HCT116 (cell line): ENCODE measurements around the gene MAFG. TPM values are rescaled to one million over a fixed set of nuclear protein-coding genes. Genes with fewer than 3 reads are reported as not detected.

ENCODE experiments used
- ATAC-seq: fragments of 200-7000 bp; cut with Tn5 transposase; 2 replicates; pipeline ENCODE4 v1.9.1; 2020; ENCODE audit warnings: mild to moderate bottlenecking, moderate library complexity
- BruUV-seq: library from RNA; stranded (reverse); fragments of 400-500 nt; replicated peaks from 2 replicates; lab custom pipeline; 2021; lab: Mats Ljungman, UMichigan
- CTCF ChIA-PET: fragments of 300-600 bp; sonication (Branson Sonifier 250); formaldehyde crosslinking; loops from one replicate; lab custom pipeline; 2021; ENCODE audit warnings: antibody characterized with exemption; lab: Charles Lee
- POLR2A ChIA-PET: fragments of 300-600, 350-600 bp; sonication (Branson Sonifier 250); formaldehyde crosslinking; loops from one replicate; lab custom pipeline; 2021; ENCODE audit warnings: antibody characterized with exemption; lab: Charles Lee
- RAD21 ChIA-PET, 2 experiments: fragments of 300-600 bp; sonication (Branson Sonifier 250); formaldehyde crosslinking; loops; one replicate each; lab custom pipeline; 2023; ENCODE audit warnings: low total read pairs in 2 of 2; ENCODE audit not compliant: uncharacterized antibody in 2 of 2, unreplicated experiment in 2 of 2, low non-redundant PET in 1 of 2; lab: Charles Lee
- DNase-seq: peaks from one replicate; pipeline ENCODE4 v3.0.0-alpha.2; 2010; ENCODE audit warnings: low read depth, low spot score
- H2AFZ ChIP-seq: fragments of 200-600 bp; shearing (Covaris generic), sonication (generic); 2 replicates; pipeline ENCODE4 v1.6.1; 2017; ENCODE audit warnings: low read depth, mixed run types, mixed read lengths, antibody characterized with exemption, low read length; ENCODE audit not compliant: poor library complexity, severe bottlenecking
- H3K27ac ChIP-seq: 2 replicates; pipeline ENCODE4 v1.5.1; 2012; ENCODE audit warnings: low read depth, low read length
- H3K27me3 ChIP-seq: fragments of 200-600 bp; sonication (generic); 2 replicates; pipeline ENCODE4 v1.6.1; 2016; ENCODE audit warnings: mixed run types, low read length, mixed read lengths; ENCODE audit not compliant: insufficient read depth
- H3K36me3 ChIP-seq, 2 experiments: fragments of 200-500 bp in 1 of 2; fragments of 200-600 bp in 1 of 2; sonication (Bioruptor generic) in 1 of 2; sonication (generic) in 1 of 2; 2 replicates each; pipeline versions ENCODE4 v1.5.1 to v1.6.1; 2014 to 2016; ENCODE audit warnings: low read length in 2 of 2, inconsistent platforms in 1 of 2, mixed read lengths in 1 of 2, mixed run types in 1 of 2; ENCODE audit not compliant: insufficient read depth in 2 of 2, control insufficient read depth in 1 of 2
- H3K4me1 ChIP-seq, 2 experiments: fragments of 200-600 bp in 1 of 2; sonication (generic) in 1 of 2; 2 replicates each; pipeline versions ENCODE4 v1.5.1 to v1.6.1; 2012 to 2017; ENCODE audit warnings: low read length in 2 of 2, inconsistent platforms in 1 of 2, mild to moderate bottlenecking in 1 of 2, mixed read lengths in 1 of 2, mixed run types in 1 of 2, moderate library complexity in 1 of 2; ENCODE audit not compliant: insufficient read depth in 2 of 2, control insufficient read depth in 1 of 2
- H3K4me2 ChIP-seq: fragments of 200-600 bp; sonication (generic); 2 replicates; pipeline ENCODE4 v1.6.1; 2017; ENCODE audit warnings: mixed run types, low read length, mixed read lengths
- H3K4me3 ChIP-seq, 2 experiments: fragments of 200-600 bp in 1 of 2; sonication (generic) in 1 of 2; replicated peaks in 1 of 2; 2 replicates each; pipeline ENCODE4 v1.5.1; 2011 to 2016; ENCODE audit warnings: low read length in 2 of 2, control low read depth in 1 of 2, low read depth in 1 of 2, mild to moderate bottlenecking in 1 of 2, mixed read lengths in 1 of 2, mixed run types in 1 of 2
- H3K79me2 ChIP-seq: fragments of 200-600 bp; sonication (generic); 2 replicates; pipeline ENCODE4 v1.6.1; 2017; ENCODE audit warnings: mild to moderate bottlenecking, mixed run types, low read length, moderate library complexity, mixed read lengths; ENCODE audit not compliant: insufficient read depth
- H3K9ac ChIP-seq: fragments of 200-600 bp; sonication (generic); 2 replicates; pipeline ENCODE4 v1.6.1; 2016; ENCODE audit warnings: low read length, mixed read lengths
- H3K9me2 ChIP-seq: fragments of 200-600 bp; sonication (generic), shearing (Covaris generic); 2 replicates; pipeline ENCODE4 v1.6.1; 2017; ENCODE audit warnings: mixed run types, mild to moderate bottlenecking, moderate library complexity; ENCODE audit not compliant: insufficient read depth
- H3K9me3 ChIP-seq, 2 experiments: fragments of 200-500 bp in 1 of 2; fragments of 200-600 bp in 1 of 2; sonication (Bioruptor generic) in 1 of 2; sonication (generic) in 1 of 2; 2 replicates each; pipeline ENCODE4 v1.6.1; 2014 to 2017; ENCODE audit warnings: low read length in 2 of 2, mixed read lengths in 2 of 2, inconsistent platforms in 1 of 2, low read depth in 1 of 2, mild to moderate bottlenecking in 1 of 2, mixed run types in 1 of 2, moderate library complexity in 1 of 2; ENCODE audit not compliant: control insufficient read depth in 1 of 2, insufficient read depth in 1 of 2
- H4K20me1 ChIP-seq: fragments of 200-600 bp; sonication (generic), shearing (Covaris generic); 2 replicates; pipeline ENCODE4 v1.6.1; 2017; ENCODE audit warnings: mixed run types, mild to moderate bottlenecking, moderate library complexity; ENCODE audit not compliant: insufficient read depth
- ATF3 ChIP-seq: IDR thresholded peaks from 2 replicates; pipeline ENCODE4 v1.6.1; 2012
- CBX3 ChIP-seq: IDR thresholded peaks from 2 replicates; pipeline ENCODE4 v1.6.1; 2012; ENCODE audit warnings: low read depth
- CEBPB ChIP-seq: IDR thresholded peaks from 2 replicates; pipeline ENCODE4 v1.6.1; 2012; ENCODE audit warnings: low read depth
- EZH2 ChIP-seq: fragments of 200-600 bp; sonication (generic); IDR thresholded peaks from 2 replicates; pipeline ENCODE4 v1.6.1; 2017; ENCODE audit warnings: antibody characterized with exemption, mixed run types
- EZH2phosphoT487 ChIP-seq: fragments of 200-600 bp; IDR thresholded peaks from 2 replicates; pipeline ENCODE4 v1.6.1; 2018; ENCODE audit warnings: antibody characterized with exemption, borderline replicate concordance
- RAD21 ChIP-seq: IDR thresholded peaks from 2 replicates; pipeline ENCODE4 v1.6.1; 2012; ENCODE audit warnings: low read depth, mild to moderate bottlenecking
- REST ChIP-seq: IDR thresholded peaks from 2 replicates; pipeline ENCODE4 v1.6.1; 2012; ENCODE audit warnings: low read depth
- SP1 ChIP-seq: IDR thresholded peaks from 2 replicates; pipeline ENCODE4 v1.6.1; 2012; ENCODE audit warnings: low read depth
- SRF ChIP-seq: IDR thresholded peaks from 2 replicates; pipeline ENCODE4 v1.6.1; 2012; ENCODE audit warnings: low read depth
- intact Hi-C: fragments of 100-400 bp; cut with micrococcal nuclease; formaldehyde crosslinking; loops from 2 replicates; pipeline ENCODE4 v1.10.0; 2022
- total RNA-seq: library from RNA; stranded (reverse); gene quantifications from one replicate; pipeline ENCODE4 v1.2.1, GENCODE V29; 2021; ENCODE audit not compliant: unreplicated experiment

Gene MAFG
- total RNA-seq, 1 experiment from 2014 or later: 46.8 TPM

DNA sequence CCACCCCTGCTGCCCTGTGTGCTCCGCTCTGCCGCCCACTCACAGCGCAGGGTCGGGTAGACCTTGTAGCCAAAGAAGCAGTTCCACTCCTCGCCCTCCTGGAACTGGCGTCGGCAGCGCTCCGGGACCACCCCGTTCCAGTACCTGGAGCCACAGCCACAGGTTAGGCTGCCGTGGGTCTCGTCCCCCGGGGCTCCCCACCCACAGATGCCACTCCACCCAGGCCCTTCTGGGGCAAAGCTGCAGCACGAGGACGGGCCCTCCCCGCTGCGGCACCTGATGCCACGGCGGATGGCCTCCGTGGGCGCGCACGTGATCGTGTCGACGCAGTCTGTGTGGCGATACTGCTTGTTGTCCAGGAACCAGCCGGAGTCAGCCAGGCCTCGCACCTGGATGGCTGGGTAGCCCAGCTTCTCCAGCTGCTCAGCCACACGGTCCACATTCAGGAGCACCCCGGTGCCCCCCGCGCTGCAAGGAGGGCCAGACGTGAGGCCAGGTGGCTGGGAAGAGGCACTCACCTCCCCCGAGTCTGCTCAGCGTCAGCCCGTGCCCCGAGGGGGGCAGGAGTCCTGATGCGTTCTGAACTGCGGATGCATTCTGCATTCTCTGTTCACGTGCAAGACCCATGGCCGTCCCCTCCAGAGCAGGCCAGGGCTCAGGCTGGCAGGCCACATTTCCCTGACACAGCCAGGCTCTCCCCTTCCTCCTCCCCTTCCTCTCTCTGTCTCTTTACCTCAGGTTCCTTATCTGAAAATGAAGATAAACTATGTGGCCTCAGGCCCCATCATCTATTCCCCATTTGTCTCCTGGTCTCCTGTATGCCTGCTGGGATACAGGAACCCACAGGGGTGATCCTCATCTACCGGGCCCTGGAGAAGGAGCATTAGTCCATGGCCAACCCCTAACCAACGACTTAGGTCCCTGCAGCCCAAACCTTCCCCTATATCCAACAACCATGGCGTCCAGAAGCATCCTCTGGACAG is 29.4 kb upstream of the MAFG start:
- intact Hi-C loops: no loop called here
- ChIA-PET RAD21 (no interaction called here), CTCF (no interaction called here)
- Histone ChIP-seq H3K9ac (no peak overlapping the region), H3K79me2 (no peaks in the 10 kb centered on the region), H3K4me3 (no peak overlapping the region), H3K27ac (no peak overlapping the region), H2AFZ (no peak overlapping the region), H3K9me3 (no peaks in the 10 kb centered on the region), H3K27me3 (no peaks in the 10 kb centered on the region), H3K9me2 (no peaks in the 10 kb centered on the region)
- no peak for ATAC-seq
- no TSS peak for BruUV-seq
- TF ChIP-seq SRF (no peak), CBX3 (no peak), EZH2 (no peak), RAD21 (no peak), REST (no peak), CEBPB (no peak), ATF3 (no peak), EZH2phosphoT487 (no peak), SP1 (no peak)
- TF ChIP-seq, all 23 proteins: peak for 0
- no peak overlapping the region for H3K4me2 ChIP-seq
- peaks cover 11 to 22% of the 10 kb centered on the region in 2 experiments for H3K4me1 ChIP-seq
- POLR2A ChIA-PET: no interaction called here
- H3K36me3 ChIP-seq: no peaks in the 10 kb centered on the region
- H4K20me1 ChIP-seq: no peaks in the 10 kb centered on the region
- DNase-seq: no peak
